Neural crest cell (in vitro differentiated cells): ENCODE results near the gene ATP1B2. TPM values are rescaled to one million over a fixed set of nuclear protein-coding genes. Genes with fewer than 3 reads are reported as not detected.
A peak's percentile ranks its signal among the peaks of the same experiment; 100 is the strongest.

Experiments
- DNase-seq: peaks from one replicate; pipeline ENCODE4 v3.0.0; 2021; ENCODE audit warnings: low read depth, mixed read lengths, low spot score
- H3K27ac Mint-ChIP-seq: one replicate; pipeline ENCODE4 v1.8.0; 2021; ENCODE audit warnings: mild to moderate bottlenecking, mixed read lengths; ENCODE audit not compliant: unreplicated experiment
- H3K27me3 Mint-ChIP-seq: 2 replicates; pipeline ENCODE4 v1.8.0; 2021; ENCODE audit warnings: low read depth, mild to moderate bottlenecking, mixed read lengths
- H3K36me3 Mint-ChIP-seq: 2 replicates; pipeline ENCODE4 v1.8.0; 2021; ENCODE audit warnings: low read depth, mild to moderate bottlenecking, mixed read lengths
- H3K4me1 Mint-ChIP-seq: 2 replicates; pipeline ENCODE4 v1.8.0; 2021; ENCODE audit warnings: mixed read lengths
- H3K4me3 Mint-ChIP-seq: one replicate; pipeline ENCODE4 v1.8.0; 2021; ENCODE audit warnings: mild to moderate bottlenecking, mixed read lengths
- H3K9me3 Mint-ChIP-seq: 2 replicates; pipeline ENCODE4 v1.8.0; 2021; ENCODE audit warnings: mixed read lengths
- total RNA-seq: library from RNA; stranded (reverse); gene quantifications from 2 replicates; pipeline ENCODE4 v1.2.1, GENCODE V29; 2021
- TF ChIP-seq, protein P1 (sequence below): fragments of 200-600 bp; sonication (generic); conservative IDR thresholded peaks from 2 replicates; pipeline ENCODE4 v1.5.0; 2021; ENCODE audit warnings: antibody characterized with exemption, mild to moderate bottlenecking

ATP1B2 gene
- total RNA-seq, 1 donor from 2014 or later, result 14.3 TPM

DNA sequence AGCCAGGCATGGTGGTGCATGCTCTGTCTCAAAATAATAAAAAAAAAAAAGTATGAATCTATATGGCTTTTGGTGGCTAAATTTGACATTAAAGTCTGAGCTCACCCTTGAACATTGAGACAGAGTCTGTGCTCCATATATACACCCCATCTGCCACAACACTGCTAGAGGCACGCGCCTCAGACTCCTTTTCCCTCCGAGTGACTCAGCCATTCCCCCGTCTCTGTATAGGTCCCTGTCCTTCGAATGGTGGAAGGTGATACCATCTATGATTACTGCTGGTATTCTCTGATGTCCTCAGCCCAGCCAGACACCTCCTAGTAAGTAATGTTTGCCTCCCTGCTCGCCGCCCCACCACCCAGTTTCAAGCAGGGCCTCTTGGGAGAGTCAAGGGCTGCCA lies 49.8 kb downstream of the ATP1B2 start:
- peak overlapping the region; percentile 62 for H3K27ac Mint-ChIP-seq
- peaks cover 21% of the 10 kb centered on the region for H3K4me1 Mint-ChIP-seq
- H3K9me3 Mint-ChIP-seq, result no peaks in the 10 kb centered on the region
- no peak overlapping the region for H3K4me3 Mint-ChIP-seq
- peaks cover 13% of the 10 kb centered on the region for H3K36me3 Mint-ChIP-seq
- DNase-seq, result no peak
- H3K27me3 Mint-ChIP-seq, result peaks cover 7% of the 10 kb centered on the region
- TF ChIP-seq, protein P1, sequence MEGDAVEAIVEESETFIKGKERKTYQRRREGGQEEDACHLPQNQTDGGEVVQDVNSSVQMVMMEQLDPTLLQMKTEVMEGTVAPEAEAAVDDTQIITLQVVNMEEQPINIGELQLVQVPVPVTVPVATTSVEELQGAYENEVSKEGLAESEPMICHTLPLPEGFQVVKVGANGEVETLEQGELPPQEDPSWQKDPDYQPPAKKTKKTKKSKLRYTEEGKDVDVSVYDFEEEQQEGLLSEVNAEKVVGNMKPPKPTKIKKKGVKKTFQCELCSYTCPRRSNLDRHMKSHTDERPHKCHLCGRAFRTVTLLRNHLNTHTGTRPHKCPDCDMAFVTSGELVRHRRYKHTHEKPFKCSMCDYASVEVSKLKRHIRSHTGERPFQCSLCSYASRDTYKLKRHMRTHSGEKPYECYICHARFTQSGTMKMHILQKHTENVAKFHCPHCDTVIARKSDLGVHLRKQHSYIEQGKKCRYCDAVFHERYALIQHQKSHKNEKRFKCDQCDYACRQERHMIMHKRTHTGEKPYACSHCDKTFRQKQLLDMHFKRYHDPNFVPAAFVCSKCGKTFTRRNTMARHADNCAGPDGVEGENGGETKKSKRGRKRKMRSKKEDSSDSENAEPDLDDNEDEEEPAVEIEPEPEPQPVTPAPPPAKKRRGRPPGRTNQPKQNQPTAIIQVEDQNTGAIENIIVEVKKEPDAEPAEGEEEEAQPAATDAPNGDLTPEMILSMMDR, result no peak

DNA sequence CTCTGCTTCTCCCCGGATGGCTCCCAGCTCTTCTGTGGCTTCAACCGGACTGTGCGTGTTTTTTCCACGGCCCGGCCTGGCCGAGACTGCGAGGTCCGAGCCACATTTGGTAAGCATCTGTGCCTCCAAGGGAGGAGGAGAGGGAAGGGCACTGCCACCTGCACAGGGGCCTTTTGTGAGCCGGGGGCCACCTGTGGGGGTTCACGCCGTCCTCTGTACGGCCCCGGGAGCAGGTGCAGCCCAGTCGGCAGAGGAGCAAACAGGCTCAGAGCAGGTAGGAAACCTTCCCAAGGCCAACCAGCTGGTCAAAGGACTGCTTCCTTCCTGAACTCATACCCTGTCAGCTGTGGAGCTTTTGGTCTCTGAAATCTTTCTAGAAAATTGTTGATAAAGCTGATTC lies 51.0 kb downstream of the ATP1B2 start:
- H3K27me3 Mint-ChIP-seq, result peaks cover 15% of the 10 kb centered on the region
- no peak for DNase-seq
- peaks cover 5% of the 10 kb centered on the region for H3K36me3 Mint-ChIP-seq
- H3K4me3 Mint-ChIP-seq, result peak overlapping the region; percentile 50
- peak overlapping the region; percentile 67 for H3K27ac Mint-ChIP-seq
- H3K9me3 Mint-ChIP-seq, result no peaks in the 10 kb centered on the region
- TF ChIP-seq, protein P1, result no peak
- H3K4me1 Mint-ChIP-seq, result peaks cover 33% of the 10 kb centered on the region

DNA sequence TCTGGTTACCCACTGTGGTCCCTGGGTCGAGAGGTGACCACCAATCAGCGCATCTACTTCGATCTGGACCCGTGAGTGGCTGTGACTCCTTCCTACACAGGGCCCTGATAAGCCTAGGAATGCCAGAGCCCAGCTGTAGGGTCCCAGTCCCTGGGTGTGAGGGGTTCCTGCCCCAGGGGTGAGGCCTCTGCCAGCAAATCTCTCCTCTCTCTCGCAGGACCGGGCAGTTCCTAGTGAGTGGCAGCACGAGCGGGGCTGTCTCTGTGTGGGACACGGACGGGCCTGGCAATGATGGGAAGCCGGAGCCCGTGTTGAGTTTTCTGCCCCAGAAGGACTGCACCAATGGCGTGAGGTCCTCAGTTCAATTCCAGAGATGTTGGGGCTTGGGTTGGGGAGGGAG lies 52.0 kb downstream of the ATP1B2 start:
- TF ChIP-seq, protein P1, result no peak
- Mint-ChIP-seq H3K36me3 (peaks cover 5% of the 10 kb centered on the region), H3K27me3 (peaks cover 15% of the 10 kb centered on the region), H3K4me1 (peaks cover 41% of the 10 kb centered on the region), H3K27ac (peak overlapping the region; percentile 96), H3K4me3 (no peak overlapping the region), H3K9me3 (no peaks in the 10 kb centered on the region)
- no peak for DNase-seq

DNA sequence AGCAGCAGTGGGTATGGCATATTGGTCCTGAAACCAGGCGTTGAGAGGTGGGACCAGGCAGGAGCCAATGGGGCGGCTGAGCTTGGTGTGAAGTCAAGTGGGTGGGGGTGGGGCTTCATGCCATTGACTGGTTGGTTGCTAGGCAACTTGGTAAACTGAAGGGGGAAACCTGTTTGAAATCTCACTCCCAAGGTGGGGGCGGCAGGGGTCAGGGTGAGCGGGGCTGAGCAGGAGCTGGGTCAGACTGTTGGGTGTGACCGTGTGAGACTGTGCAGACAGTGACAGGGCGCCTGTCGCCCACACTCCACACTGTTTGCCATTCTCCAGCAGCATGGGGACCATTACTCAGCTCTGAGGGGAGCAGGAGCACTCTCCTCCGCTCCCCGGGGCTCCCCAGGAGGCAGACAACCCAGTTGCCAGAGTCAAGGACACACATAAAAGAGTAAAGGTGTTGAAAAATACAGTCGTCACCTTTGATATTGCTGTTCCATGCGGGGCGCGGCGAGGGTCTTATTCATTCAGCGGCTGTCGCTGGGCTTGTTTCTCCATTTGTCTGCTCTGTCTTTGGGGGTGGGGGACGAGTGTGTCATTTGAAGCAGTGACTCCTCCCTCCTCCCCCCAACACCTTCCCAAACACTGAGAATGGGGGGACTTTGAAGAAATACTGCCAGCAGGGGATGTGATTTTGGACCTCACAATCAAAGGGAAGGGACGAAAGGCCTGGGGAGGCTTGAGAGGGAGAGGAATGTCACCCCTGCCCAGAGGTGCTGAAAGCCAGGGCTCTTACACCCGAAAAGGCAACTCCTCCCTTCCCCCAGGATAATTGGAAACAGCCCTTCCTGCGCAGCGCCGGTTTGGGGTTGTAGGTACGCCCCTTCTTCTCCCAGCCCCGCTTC lies 53.1 kb downstream of the ATP1B2 start:
- peaks cover 2% of the 10 kb centered on the region for H3K36me3 Mint-ChIP-seq
- no peak for DNase-seq
- peak overlapping the region; percentile 96 for H3K27ac Mint-ChIP-seq
- no peaks in the 10 kb centered on the region for H3K9me3 Mint-ChIP-seq
- peak overlapping the region; percentile 87 for H3K4me3 Mint-ChIP-seq
- H3K4me1 Mint-ChIP-seq, result peaks cover 41% of the 10 kb centered on the region
- peaks cover 15% of the 10 kb centered on the region for H3K27me3 Mint-ChIP-seq
- TF ChIP-seq, protein P1, result no peak

DNA sequence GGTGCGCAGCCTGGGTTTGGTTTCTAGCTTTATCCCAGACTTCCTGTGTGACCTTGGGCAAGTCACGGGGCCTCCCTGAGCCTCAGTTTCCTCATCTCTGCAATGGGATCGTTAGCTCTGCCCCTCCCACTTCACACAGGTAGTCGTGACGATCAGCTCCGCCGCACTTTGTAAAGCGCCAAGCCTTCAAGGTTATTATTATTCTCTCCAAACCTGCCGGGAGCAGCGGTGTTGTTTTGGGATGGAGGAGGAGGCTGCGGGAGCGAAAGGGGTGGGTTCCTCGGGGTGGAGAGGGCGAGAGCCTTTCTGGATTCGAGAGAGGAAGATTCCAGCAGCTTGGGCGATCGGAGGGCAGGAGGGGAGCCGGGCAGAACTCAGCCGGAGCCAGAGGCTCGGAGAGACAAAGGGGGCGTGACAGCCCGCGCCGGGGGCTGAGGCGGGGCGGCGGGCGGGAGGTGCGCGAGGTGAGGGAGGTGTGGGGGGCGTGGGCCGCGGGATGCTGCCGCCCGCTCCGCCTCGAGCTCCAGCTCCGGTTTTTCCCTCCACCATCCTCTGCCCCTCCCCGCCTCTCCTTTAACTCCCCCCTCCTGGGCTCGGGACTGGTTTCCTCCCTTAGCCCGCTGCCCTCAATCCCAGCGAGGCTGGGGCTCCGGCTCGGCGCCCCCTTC lies 54.0 kb downstream of the ATP1B2 start, which contains the start of gene EFNB3:
Gene EFNB3, plus strand, starts transcription at position 602 of the 668 bp plus-strand sequence. CDS start 397 bp downstream, outside the sequence.
- no peaks in the 10 kb centered on the region for H3K9me3 Mint-ChIP-seq
- H3K4me3 Mint-ChIP-seq, result peak within 1 kb of the TSS; percentile 94
- DNase-seq, result no peak
- peaks cover 2% of the 10 kb centered on the region for H3K36me3 Mint-ChIP-seq
- H3K27me3 Mint-ChIP-seq, result peaks cover 15% of the 10 kb centered on the region
- H3K27ac Mint-ChIP-seq, result peak within 1 kb of the TSS; percentile 96
- H3K4me1 Mint-ChIP-seq, result peaks cover 41% of the 10 kb centered on the region
- TF ChIP-seq, protein P1, result no peak
